ENCODE measurements around the gene SDE2.
"Not testable (repeated sequence)": the region's sequence is repeated elsewhere in the genome, so short reads cannot be mapped to it uniquely, and the experiment has no call there.

The SDE2 gene

DNA sequence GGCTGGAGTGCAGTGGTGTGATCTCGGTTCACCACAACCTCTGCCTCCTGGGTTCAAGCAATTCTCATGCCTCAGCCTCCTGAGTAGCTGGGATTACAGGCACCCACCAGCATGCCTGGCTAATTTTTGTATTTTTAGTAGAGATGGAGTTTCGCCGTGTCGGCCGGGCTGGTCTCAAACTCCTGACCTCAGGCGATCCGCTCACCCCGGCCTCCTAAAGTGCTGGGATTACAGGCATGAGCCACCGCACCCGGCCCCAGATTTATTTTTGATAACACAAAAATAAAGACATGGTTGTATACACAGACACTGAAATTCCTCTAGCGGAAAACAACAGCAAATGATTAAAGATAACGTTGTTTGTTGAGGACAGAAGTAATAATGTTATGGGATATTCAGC, 24.0 kb downstream of the SDE2 start:
- not testable (repeated sequence) for DNase-seq (ENCODE audit: low read depth)

DNA sequence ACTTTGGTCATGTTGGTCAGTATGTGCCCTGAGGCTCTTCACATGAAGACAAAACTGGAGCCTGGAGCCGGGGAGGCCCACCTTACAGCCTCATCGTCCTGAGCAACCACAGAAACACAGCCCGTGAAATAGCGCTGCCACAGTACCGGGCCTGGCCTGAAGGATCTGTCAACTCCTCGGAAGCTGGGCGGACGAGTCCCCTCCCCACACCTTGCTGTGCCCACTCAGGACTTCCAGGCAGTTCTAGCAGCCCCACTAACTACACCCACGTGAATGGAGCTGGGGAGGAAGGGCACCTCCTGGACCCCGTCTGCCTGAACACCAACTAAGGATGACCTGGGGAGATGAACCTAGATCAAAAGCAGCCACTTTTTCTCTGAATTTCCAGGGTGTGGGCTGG, 24.7 kb downstream of the SDE2 start:
- DNase-seq (ENCODE audit: low read depth): no peak

DNA sequence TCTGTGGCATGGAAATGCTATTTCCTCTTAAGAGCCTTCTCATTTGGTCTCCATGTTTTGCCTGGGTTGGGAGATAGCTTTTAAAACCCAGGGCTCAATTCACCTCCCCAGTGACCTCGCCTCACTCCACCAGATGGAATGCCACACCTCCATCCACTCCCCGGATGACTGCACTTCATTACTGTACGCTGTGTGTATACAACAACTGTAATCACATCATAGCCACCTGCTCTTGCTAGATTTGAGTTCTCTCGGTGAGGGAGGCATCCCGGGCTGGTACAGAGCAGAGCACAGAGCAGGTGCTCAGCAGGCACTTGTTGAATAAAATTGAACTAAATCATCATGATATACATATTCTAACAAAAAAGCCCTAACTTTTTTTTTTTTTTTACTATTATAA, 26.0 kb downstream of the SDE2 start:
- no peak for DNase-seq (ENCODE audit: low read depth)

DNA sequence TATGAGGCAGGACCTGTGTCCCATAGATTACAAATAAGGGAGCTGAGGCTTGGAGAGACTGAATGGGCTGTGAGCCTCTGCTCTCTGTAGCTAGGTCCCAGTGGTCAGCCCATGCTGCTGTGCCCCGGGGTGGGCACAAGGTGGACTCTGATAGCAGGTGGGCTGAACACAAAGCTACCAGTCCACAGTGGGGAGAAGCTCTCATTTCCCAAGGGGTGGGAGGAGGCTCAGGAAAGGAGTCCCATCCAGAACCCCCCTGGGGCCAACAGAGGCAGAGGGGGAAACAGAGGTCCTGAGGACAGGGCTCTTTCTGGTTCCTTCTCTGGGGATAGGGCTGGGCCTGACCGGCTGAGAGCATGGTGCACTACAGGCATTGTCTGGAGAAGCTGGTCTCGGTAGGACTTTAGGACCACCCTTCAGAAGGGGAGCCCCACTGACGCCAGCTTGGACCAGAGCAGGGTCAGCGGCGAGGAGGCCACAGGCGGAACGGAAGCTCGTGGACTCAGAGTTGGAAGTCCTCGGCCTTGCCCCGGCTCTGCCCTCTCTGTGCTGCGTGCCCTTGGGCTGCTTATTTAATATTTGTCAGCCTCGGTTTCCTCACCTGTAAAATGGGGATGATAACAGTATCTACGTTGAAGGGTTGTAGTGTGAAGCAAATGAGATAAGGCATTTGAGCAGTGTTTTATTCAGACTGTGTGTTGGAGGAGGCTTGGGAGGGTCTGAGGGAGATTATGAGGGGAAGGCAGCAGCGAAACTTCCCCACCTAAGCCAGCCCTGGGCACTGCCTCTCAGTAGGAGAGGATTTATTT, 26.6 kb downstream of the SDE2 start:
- DNase-seq (ENCODE audit: low read depth): no peak

DNA sequence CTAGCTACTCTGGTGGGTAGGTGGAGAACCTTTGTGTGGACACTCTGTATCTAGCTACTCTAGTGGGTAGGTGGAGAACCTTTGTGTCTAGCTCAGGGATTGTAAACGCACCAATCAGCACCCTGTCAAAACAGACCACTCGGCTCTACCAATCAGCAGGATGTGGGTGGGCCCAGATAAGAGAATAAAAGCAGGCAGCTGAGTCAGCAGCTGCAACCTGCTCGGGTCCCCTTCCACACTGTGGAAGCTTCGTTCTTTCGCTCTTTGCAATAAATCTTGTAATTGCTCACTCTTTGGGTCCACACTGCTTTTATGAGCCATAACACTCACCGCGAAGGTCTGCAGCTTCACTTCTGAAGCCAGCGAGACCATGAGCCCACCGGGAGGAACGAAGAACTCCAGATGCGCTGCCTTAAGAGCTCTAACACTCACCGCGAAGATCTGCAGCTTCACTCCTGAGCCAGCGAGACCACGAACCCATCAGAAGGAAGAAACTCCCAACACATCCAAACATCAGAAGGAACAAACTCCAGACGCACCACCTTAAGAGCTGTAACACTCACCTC, 28.5 kb downstream of the SDE2 start:
- DNase-seq (ENCODE audit: low read depth): not testable (repeated sequence)

DNA sequence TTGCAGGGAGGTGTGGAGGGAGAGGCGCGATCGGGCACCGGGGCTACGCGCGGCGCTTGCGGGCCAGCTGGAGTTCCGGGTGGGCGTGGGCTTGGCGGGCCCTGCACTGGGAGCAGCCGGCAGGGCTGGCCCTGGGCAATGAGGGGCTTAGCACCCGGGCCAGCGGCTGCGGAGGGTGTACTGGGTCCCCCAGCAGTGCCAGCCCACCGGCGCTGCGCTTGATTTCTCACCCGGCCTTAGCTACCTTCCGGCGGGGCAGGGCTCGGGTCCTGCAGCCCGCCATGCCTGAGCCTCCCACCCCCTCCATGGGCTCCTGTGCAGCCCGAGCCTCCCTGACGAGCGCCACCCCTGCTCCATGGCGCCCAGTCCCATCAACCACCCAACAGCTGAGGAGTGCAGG, 29.4 kb downstream of the SDE2 start:
- DNase-seq (ENCODE audit: low read depth): not testable (repeated sequence)

DNA sequence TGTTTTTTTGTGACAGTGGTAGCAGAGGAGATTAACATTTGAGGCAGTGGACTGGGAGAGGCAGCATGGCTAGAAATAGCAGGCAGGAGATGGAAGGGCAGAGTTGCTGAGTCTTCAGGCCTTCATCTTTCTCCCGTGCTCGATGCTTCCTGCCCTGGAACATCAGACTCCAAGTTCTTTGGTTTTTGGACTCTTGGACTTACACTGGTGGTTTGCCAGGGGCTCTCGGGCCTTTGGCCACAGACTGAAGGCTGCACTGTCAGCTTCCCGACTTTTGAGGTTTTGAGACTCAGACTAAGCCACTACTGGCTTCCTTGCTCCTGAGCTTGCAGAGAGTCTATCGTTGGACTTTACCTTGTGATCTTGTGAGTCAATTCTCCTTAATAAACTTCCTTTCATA, 33.9 kb downstream of the SDE2 start:
- DNase-seq (ENCODE audit: low read depth): no peak

DNA sequence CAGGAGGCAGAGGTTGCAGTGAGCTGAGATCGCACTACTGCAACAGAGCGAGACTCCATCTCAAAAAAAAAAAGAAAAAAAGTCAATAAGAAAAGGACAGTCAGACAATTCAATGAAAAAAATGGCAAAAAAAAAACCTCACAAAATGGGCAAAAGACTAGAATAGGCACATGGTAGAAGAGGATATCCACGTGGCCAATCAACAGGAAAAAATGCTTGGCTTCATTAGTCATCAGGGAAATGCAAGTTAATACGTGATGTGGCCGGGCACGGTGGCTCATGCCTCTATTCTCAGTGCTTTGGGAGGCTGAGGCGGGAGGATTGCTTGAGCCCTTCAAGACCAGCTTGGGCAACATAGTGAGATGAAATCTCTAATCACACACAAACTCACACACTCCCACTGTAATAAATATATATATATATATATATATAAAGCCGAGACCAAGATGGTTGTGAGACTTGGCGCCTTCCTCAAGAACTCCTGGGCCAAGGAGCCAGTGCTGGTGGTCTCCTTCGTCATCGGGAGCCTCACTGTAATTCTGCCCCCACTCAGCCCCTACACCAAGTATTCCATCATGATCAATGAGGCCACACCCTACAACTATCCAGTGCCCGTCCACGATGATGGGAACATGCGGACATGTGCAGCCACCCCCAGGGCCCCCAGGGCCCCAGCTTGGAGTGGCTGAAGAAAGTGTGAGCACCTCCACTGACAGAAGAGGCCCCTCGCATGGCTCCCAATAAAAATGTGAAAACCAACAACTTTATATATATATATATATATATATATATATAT, 35.2 kb downstream of the SDE2 start:
- no peak for DNase-seq (ENCODE audit: low read depth)

DNA sequence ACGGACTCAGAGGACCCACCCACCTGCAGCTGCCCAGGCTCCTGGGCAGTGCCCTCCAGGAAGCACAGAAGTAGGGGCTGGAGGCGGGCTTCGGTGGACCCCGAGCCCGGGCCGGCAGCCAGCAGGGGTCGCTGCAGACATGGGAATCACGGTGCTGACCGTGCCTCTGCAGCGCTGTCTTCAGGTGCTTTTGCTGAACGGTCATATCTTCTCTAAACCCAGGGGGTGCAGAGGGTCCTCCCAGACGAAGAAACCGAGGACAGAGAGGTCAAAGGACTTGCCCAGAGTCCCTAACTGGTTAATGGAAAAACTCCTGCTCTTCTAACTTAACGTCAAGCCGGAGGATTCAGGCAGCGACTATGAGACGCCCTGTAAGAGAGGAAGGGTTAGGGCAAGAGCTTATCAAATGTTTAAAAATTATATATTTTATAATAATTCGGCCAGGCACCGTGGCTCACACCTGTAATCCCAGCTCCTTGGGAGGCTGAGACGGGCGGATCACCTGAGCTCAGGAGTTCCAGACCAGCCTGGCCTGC, 36.6 kb downstream of the SDE2 start:
- DNase-seq (ENCODE audit: low read depth): no peak

DNA sequence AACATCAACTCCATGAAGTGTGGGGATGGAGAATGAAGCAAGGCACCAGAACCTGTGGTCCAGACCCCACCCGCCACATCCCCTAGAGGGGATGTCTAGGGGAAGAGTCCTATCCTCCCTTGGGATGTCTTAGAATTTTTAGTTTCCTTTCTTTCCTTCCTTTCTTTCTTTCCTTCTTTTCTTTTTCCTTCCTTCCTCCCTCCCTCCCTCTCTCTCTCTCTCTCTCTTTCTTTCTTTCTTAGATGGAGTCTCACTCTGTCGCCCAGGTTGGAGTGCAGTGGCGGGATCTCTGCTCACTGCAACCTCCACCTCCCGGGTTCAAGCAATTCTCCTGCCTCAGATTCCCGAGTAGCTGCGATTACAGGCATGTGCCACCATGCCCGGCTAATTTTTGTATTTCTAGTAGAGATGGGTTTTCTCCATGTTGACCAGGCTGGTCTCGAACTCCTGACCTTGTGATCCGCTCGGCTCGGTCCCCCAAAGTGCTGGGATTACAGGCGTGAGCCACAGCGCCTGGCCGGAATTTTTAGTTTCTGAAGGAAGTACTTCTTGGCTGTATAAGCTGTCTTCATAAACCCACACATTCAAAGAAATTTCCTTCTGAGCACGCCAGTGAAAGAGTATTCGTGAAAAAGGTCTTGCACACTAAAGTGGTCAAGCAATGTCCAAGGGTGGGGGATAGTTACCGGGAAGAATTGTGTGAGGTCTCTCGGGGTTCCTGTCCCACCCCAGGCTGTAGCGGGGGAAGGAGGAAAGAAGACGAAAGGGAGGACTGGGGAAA, 37.3 kb downstream of the SDE2 start:
- DNase-seq (ENCODE audit: low read depth): no peak

DNA sequence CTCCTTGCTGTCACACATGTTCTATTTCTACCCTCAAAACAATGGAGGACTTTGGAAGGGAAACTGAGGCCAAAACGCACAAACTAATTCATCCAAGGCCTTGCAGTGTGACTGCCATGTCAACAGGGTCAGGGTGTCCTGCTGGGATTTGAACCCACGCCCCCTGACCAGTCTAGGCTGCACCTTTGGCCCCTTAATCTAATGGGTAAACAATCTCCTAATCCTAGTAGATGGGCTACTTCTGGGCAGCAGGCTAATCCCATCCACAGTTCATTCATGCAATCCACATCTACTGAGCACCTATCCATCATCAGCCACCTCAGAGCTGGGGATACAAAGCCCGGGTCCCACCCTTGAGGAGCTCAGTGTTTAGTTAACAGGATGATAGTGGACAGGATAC, 41.1 kb downstream of the SDE2 start:
- no peak for DNase-seq (ENCODE audit: low read depth)

DNA sequence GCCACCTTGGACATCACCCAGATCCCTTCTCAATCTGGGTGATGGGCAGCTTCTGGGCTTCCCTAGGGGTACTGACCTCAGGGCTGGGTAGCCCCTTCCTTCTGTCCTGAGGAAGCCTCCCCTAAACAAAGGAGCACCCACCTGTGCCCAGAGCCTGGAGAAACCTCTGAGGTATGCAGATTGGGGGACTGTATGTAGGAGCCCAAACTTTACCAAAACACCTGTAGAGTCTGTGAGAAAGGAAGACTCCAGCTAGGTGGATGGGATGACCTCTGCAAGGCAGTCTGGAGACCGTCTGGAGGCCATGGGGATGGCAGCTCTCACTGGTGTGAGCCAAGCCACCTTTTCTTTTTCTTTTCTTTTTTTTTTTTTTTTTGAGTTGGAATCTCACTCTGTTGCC, 44.4 kb downstream of the SDE2 start:
- DNase-seq (ENCODE audit: low read depth): no peak

DNA sequence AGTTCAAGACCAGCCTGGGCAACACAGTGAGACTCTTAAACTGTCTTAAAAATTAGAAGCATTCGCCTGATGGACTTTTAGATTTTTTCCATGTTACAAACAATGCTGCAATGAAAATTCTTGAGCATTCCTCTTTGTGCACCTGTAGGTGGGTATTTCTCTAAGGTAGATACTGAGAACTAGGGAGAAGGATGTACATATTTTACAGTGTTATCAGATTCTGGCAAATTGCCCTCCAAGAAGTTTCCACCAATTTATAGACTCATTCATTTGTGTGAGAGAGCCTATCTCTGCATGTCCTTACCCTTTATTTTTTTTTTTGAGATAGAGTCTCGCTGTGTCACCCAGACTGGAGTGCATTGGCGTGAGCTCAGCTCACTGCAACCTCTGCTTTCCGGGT, 45.8 kb downstream of the SDE2 start:
- no peak for DNase-seq (ENCODE audit: low read depth)

DNA sequence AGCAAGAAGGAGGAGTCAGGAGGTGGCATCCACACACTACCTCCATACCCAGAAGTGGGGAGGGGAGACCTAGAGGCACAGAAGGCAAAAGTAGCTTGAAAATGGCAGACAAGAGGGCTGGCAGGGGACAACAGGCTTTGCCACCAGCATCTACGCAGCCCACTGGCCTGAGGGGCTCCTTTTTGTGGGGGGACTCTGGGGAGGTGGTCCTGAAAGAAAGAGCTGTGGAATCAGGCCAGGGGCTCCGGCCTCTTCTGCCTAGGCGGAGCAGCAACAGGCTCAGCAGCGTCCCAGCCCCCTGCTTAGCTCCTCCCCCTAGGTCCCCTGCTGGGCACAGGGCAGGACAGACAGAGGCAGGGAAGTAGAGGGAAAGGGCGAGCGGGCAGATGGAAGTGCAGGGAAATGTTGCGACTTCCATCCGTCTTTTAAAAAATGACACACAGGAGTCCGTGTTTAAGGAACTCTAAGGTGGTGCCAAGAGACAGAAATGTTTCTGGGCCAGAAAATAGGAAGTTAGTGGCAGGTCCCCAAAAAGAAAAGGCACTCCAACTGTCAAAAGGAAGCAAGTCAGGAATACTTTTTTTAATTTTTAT, 48.1 kb downstream of the SDE2 start:
- DNase-seq (ENCODE audit: low read depth): no peak

DNA sequence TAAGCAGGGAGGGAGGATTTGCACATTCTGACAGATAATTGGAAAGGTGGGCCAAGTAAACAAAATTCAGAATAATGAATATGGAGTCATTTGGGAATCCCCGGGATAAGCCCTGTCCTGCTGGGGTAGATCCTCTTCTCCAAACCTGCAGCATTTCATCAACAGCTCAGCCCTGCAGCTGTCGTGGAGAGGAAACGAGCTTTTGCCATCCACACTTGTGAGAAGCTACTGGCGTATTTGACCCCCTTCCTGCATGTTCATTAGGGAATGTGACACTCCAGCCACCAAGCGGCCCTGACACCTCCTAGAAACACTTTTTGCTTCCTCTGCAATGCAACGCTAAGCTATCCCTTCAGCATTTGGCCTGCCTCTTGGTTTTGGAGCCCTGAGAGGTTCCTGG, 50.1 kb downstream of the SDE2 start:
- DNase-seq (ENCODE audit: low read depth): no peak

DNA sequence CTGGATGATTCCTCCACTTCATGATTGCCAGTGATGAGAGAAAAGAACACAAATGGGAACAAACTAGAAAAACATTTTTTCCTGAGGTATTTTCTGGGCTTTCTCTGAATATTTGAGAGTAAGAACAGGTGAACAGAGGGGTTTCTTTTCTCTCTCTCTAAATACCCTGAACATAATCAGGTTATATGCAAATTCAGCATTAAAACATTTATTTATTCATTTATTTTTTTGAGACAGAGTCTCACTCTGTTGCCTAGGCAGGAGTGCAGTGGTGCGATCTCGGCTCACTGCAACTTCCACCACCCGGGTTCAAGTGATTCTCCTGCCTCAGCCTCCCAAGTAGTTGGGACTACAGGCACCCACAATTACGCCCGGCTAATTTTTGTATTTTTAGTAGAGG, 52.3 kb downstream of the SDE2 start:
- DNase-seq (ENCODE audit: low read depth): no peak

DNA sequence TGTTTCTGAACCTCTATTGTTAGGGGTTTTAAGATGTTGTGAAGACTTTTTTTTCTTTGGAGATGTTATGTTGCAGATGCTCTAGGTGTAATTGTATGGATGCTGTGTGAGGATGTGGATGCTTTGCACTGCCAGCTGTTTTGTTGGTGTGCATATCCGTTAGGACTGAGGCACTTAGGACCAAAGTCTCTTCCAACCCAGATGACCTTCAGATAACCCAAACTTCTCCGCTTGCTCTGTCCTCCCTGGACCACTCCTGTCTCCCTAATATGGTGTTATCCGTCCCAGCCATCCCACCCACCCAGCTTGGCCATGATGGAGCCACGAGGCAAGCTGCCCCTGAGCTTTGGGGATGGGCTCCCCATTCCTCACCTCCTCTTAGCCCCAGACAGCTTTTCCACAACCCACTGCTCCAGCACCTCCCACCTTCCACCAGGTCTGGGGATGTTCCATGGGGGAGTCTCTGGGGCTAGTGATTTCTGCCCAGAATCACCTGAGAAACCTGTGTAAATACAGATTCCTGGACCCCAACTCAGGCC, 53.0 kb downstream of the SDE2 start:
- no peak for DNase-seq (ENCODE audit: low read depth)

DNA sequence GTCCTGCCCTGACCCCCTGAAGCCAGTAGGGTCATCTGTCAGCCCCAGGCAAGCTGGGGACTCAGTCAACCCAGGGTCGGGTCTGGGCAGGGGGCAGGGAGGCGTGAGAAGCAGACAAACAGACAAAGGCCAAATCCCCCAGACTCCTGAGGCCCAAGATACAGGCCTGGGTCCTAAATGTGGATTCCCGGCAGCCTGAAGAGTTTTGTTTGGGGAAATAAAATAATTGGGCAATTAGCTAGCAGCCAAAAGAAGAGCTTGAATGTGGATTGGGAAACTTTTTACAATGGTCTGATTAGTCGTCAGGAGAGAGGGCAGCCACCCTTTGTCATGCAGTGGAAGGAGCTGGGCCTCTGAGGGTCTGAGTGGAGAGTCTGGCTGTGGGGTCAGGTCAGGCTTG, 53.6 kb downstream of the SDE2 start:
- no peak for DNase-seq (ENCODE audit: low read depth)

DNA sequence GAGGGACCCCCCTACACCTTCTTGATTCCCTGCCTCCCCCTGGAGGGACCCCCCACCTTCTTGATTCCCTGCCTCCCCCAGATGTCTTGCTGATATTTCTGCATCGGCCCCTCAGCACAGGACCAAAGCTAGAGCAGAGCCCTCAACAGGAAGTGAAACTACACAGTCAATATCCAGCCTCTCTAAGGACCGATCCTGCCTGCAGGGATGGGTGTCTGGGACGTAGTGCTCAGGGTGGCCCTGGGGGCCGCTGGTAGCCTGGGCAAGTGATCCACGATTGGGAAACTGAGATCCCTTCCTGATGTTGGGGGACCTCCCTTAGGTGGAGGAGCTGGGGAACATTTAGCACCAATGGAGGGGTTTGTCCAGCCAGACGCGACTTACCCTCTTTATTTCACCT, 54.2 kb downstream of the SDE2 start:
- no peak for DNase-seq (ENCODE audit: low read depth)

DNA sequence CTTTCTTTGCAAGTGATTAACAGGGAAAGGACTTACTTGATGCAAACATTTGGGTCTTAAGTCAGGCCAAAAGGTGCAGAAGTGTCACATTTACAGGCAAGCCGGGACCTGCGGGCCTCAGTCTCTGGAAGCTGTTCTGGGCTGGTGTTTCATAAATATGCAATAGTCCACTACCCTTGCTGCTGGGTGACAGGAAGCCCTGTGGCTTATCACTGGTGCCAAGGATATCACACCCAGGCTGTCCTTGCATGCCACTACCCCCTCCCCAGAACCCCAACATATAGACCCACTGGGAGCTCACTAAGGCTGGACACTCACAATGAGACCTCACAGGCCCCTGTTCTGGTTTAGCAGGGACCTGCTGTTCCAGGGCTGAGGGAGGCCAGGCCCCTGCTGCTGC, 54.8 kb downstream of the SDE2 start:
- no peak for DNase-seq (ENCODE audit: low read depth)

DNA sequence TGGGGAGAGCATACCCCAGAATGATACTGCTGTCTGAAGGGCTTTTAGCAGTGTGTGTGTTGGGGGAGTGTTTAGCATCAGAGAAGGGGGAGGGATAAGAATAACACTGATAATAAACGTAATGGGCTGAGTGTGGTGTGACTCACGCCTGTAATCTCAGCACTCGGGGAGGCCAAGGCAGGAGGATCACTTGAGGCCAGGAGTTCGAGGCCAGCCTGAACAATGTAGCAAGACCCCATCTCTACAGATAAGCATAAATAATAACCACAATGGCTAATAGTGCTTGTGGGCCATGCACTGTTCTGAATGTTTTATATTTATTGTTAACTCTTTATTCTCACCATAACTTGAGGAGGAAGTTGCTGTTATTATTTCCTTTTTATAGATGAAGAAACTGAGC, 55.6 kb downstream of the SDE2 start:
- DNase-seq (ENCODE audit: low read depth): no peak

DNA sequence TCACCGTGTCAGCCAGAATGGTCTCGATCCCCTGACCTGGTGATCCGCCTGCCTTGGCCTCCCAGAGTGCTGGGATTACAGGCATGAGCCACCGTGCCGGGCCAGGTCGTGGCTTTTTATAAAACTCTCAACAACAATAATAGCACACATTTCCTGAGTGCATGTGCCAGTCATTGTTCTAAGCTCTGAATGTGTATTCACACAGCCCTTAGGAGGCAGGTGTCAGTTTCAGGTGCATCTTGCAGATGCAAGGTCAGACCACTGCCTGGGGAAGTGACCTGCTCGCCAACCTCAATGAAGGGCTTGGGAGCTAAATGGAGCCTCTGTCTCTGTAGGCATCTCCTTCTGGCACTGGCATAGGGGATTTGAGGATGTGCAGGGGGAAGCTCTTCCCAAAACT, 56.6 kb downstream of the SDE2 start:
- no peak for DNase-seq (ENCODE audit: low read depth)
